SK-N-SH treated with all-trans-retinoic acid at 6 μM for 48 hours (cell line): ENCODE results near the gene SARS1.
A peak's percentile ranks its signal among the peaks of the same experiment; 100 is the strongest.

Experiments used
- ATAC-seq: fragments of 200-7000 bp; cut with Tn5 transposase; 3 replicates; pipeline ENCODE4 v1.9.1; 2020; ENCODE audit warnings: mild to moderate bottlenecking, moderate library complexity
- ARNTL ChIP-seq: fragments of 450-650 bp; formaldehyde crosslinking; IDR thresholded peaks from 2 replicates; pipeline ENCODE4 v1.5.0; 2020; ENCODE audit warnings: low read depth, mild to moderate bottlenecking, moderate library complexity, borderline replicate concordance
- BACH2 ChIP-seq: fragments of 250-450 bp; sonication (Bioruptor Pico); IDR thresholded peaks from 2 replicates; pipeline ENCODE4 v1.9.0; 2021; ENCODE audit warnings: mild to moderate bottlenecking, borderline replicate concordance
- CSDC2 ChIP-seq: fragments of 250-450 bp; sonication (Bioruptor Pico); IDR thresholded peaks from 2 replicates; pipeline ENCODE4 v1.5.0; 2020; ENCODE audit warnings: mild to moderate bottlenecking, moderate library complexity
- CSRNP3 ChIP-seq: fragments of 250-450 bp; sonication (Bioruptor Pico); IDR thresholded peaks from 2 replicates; pipeline ENCODE4 v1.5.1; 2021; ENCODE audit warnings: mild to moderate bottlenecking, moderate library complexity
- ESRRG ChIP-seq: fragments of 250-450 bp; sonication (Bioruptor Pico); IDR thresholded peaks from 2 replicates; pipeline ENCODE4 v1.6.1; 2021; ENCODE audit warnings: mild to moderate bottlenecking
- GLIS3 ChIP-seq: fragments of 250-450 bp; sonication (Bioruptor Pico); IDR thresholded peaks from 2 replicates; pipeline ENCODE4 v1.5.0; 2020; ENCODE audit warnings: mild to moderate bottlenecking, moderate library complexity
- ISL1 ChIP-seq: fragments of 250-450 bp; sonication (Bioruptor Pico); IDR thresholded peaks from 2 replicates; pipeline ENCODE4 v2.1.2; 2022; ENCODE audit warnings: mild to moderate bottlenecking, moderate library complexity
- OSR1 ChIP-seq: fragments of 250-450 bp; sonication (Bioruptor Pico); IDR thresholded peaks from 2 replicates; pipeline ENCODE4 v1.8.0; 2022; ENCODE audit warnings: moderate library complexity, mild to moderate bottlenecking, inconsistent platforms
- POU6F1 ChIP-seq: fragments of 250-450 bp; sonication (Bioruptor Pico); IDR thresholded peaks from 2 replicates; pipeline ENCODE4 v1.8.0; 2021; ENCODE audit warnings: low read depth, mild to moderate bottlenecking, moderate library complexity, borderline replicate concordance
- PPARA ChIP-seq: fragments of 250-450 bp; sonication (Bioruptor Pico); IDR thresholded peaks from 2 replicates; pipeline ENCODE4 v1.5.0; 2020; ENCODE audit warnings: mild to moderate bottlenecking, borderline replicate concordance
- RARB ChIP-seq: fragments of 250-450 bp; sonication (Bioruptor Pico); IDR thresholded peaks from 2 replicates; pipeline ENCODE4 v1.8.0; 2021; ENCODE audit warnings: mild to moderate bottlenecking, moderate library complexity
- SNAI2 ChIP-seq: fragments of 250-450 bp; sonication (Bioruptor Pico); IDR thresholded peaks from 2 replicates; pipeline ENCODE4 v1.5.0; 2020; ENCODE audit warnings: mild to moderate bottlenecking, moderate library complexity
- TCF4 ChIP-seq: fragments of 250-450 bp; sonication (Bioruptor Pico); IDR thresholded peaks from 2 replicates; pipeline ENCODE4 v1.8.0; 2021; ENCODE audit warnings: mild to moderate bottlenecking, moderate library complexity, borderline replicate concordance
- ZC3H10 ChIP-seq: fragments of 250-450 bp; sonication (Bioruptor Pico); IDR thresholded peaks from 2 replicates; pipeline ENCODE4 v1.5.1; 2021; ENCODE audit warnings: mild to moderate bottlenecking, moderate library complexity
- ZFP3 ChIP-seq: fragments of 250-450 bp; sonication (Bioruptor Pico); IDR thresholded peaks from 2 replicates; pipeline ENCODE4 v1.5.0; 2020; ENCODE audit warnings: mild to moderate bottlenecking, moderate library complexity
- ZFP30 ChIP-seq: fragments of 450-650 bp; formaldehyde crosslinking; IDR thresholded peaks from 2 replicates; pipeline ENCODE4 v1.5.0; 2022; ENCODE audit warnings: mild to moderate bottlenecking, moderate library complexity
- ZNF70 ChIP-seq: fragments of 450-650 bp; formaldehyde crosslinking; IDR thresholded peaks from 2 replicates; pipeline ENCODE4 v1.5.0; 2020; ENCODE audit warnings: mild to moderate bottlenecking, moderate library complexity
- ZNF8 ChIP-seq: fragments of 450-650 bp; formaldehyde crosslinking; IDR thresholded peaks from 2 replicates; pipeline ENCODE4 v1.5.0; 2020; ENCODE audit warnings: mild to moderate bottlenecking, moderate library complexity
- TF ChIP-seq, protein P1 (sequence below): fragments of 250-450 bp; sonication (Bioruptor Pico); IDR thresholded peaks from 2 replicates; pipeline ENCODE4 v1.5.0; 2020; ENCODE audit warnings: mild to moderate bottlenecking, moderate library complexity

SARS1 gene

GRCh38 chr1:109261578-109261977 lies 47.9 kb downstream of the SARS1 start (continued):
- TF ChIP-seq CSDC2 (no peak), ZFP30 (no peak), ZC3H10 (CRISPR knock-in tag) (no peak), TCF4 (CRISPR knock-in tag) (no peak), POU6F1 (CRISPR knock-in tag) (no peak)
- TF ChIP-seq, all 23 proteins: peak for 0

GRCh38 chr1:109262231-109263055 lies 48.7 kb downstream of the SARS1 start:
- no peak for ATAC-seq
- TF ChIP-seq ZFP30: no peak
- TF ChIP-seq CSDC2: no peak
- no peak for TF ChIP-seq PPARA (CRISPR knock-in tag)

- TF ChIP-seq BACH2 (CRISPR knock-in tag): no peak
- TF ChIP-seq CSRNP3: no peak
- no peak for TF ChIP-seq SNAI2 (CRISPR knock-in tag)
- TF ChIP-seq OSR1 (CRISPR knock-in tag): no peak
- TF ChIP-seq TCF4 (CRISPR knock-in tag): no peak
- no peak for TF ChIP-seq ZFP30
- no peak for TF ChIP-seq ZNF8
- no peak for TF ChIP-seq GLIS3 (CRISPR knock-in tag)
- TF ChIP-seq RARB (CRISPR knock-in tag): no peak
- TF ChIP-seq, all 23 proteins: peak for 0
- ATAC-seq: peak; percentile 14
Observed at GRCh38 chr1:109263234-109263596, 49.5 kb downstream of the SARS1 start.

DNA sequence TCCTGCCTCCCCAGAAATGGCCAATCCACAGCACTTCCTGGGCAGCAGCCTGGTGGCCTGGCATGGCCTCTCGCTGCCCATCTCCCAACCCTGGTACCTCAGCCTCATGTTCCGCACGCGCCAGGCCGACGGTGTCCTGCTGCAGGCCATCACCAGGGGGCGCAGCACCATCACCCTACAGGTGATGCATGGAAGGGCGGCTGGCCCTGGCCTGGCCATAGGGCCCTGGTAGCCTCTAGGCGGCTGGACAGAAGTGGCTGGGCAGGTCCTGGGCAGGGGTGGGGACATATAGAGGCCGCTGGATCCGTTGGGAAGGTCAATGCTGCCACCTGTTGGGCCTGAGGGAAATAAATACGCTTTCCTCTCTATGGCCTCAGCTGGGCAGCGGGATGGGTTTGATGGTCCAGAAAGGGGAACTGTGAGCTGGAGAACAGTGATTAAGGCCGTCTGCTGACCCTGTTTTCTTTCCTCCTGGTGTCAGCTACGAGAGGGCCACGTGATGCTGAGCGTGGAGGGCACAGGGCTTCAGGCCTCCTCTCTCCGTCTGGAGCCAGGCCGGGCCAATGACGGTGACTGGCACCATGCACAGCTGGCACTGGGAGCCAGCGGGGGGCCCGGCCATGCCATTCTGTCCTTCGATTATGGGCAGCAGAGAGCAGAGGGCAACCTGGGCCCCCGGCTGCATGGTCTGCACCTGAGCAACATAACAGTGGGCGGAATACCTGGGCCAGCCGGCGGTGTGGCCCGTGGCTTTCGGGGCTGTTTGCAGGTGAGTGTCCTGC lies 50.1 kb downstream of the SARS1 start:
- TF ChIP-seq ISL1 (CRISPR knock-in tag) (no peak), TCF4 (CRISPR knock-in tag) (peak; percentile 26; the same call in 1 of the 2 replicates), ZFP3 (CRISPR knock-in tag) (0 out of 2 replicates have a peak, but pooled peaks have one; percentile 33), ZC3H10 (CRISPR knock-in tag) (no peak)
- TF ChIP-seq, protein P1, sequence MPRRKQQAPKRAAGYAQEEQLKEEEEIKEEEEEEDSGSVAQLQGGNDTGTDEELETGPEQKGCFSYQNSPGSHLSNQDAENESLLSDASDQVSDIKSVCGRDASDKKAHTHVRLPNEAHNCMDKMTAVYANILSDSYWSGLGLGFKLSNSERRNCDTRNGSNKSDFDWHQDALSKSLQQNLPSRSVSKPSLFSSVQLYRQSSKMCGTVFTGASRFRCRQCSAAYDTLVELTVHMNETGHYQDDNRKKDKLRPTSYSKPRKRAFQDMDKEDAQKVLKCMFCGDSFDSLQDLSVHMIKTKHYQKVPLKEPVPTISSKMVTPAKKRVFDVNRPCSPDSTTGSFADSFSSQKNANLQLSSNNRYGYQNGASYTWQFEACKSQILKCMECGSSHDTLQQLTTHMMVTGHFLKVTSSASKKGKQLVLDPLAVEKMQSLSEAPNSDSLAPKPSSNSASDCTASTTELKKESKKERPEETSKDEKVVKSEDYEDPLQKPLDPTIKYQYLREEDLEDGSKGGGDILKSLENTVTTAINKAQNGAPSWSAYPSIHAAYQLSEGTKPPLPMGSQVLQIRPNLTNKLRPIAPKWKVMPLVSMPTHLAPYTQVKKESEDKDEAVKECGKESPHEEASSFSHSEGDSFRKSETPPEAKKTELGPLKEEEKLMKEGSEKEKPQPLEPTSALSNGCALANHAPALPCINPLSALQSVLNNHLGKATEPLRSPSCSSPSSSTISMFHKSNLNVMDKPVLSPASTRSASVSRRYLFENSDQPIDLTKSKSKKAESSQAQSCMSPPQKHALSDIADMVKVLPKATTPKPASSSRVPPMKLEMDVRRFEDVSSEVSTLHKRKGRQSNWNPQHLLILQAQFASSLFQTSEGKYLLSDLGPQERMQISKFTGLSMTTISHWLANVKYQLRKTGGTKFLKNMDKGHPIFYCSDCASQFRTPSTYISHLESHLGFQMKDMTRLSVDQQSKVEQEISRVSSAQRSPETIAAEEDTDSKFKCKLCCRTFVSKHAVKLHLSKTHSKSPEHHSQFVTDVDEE (CRISPR knock-in tag): peak; percentile 73
- ATAC-seq: peak; percentile 96

GRCh38 chr1:109264379-109264755 lies 50.6 kb downstream of the SARS1 start:
- TF ChIP-seq ARNTL (CRISPR knock-in tag) (no peak), ZC3H10 (CRISPR knock-in tag) (no peak), ESRRG (CRISPR knock-in tag) (no peak), GLIS3 (CRISPR knock-in tag) (no peak), CSDC2 (no peak), CSRNP3 (no peak), ZNF70 (CRISPR knock-in tag) (no peak), RARB (CRISPR knock-in tag) (no peak)
- TF ChIP-seq, protein P1 (CRISPR knock-in tag): no peak
- TF ChIP-seq, all 23 proteins: peak for 0
- ATAC-seq: no peak
